Activated B cell treated with CpG ODN at 0.5 μM for 24 hours (primary cell): ENCODE results near the gene CD40. TPM values are rescaled to one million over a fixed set of nuclear protein-coding genes. Genes with fewer than 3 reads are reported as not detected.

Experiments used
- ATAC-seq: fragments of 200-7000 bp; cut with Tn5 transposase; one replicate; pipeline ENCODE4 v1.10.0; 2021; ENCODE audit warnings: low read depth, mild to moderate bottlenecking, moderate library complexity
- CTCF ChIA-PET: fragments of 350-600 bp; sonication (Branson Sonifier 250); formaldehyde crosslinking; loops from one replicate; lab custom pipeline; 2021; ENCODE audit warnings: antibody characterized with exemption; lab: Charles Lee
- POLR2A ChIA-PET: fragments of 350-600 bp; sonication (Branson Sonifier 250); formaldehyde crosslinking; loops from one replicate; lab custom pipeline; 2021; ENCODE audit warnings: antibody characterized with exemption; lab: Charles Lee
- DNase-seq: peaks from one replicate; pipeline ENCODE4 v3.0.0; 2022
- H3K27ac Mint-ChIP-seq: one replicate; pipeline ENCODE4 v1.8.0; 2020; ENCODE audit warnings: mixed read lengths
- H3K27me3 Mint-ChIP-seq: one replicate; pipeline ENCODE4 v1.8.0; 2021; ENCODE audit warnings: mixed read lengths
- H3K36me3 Mint-ChIP-seq: one replicate; pipeline ENCODE4 v1.8.0; 2021; ENCODE audit warnings: low read depth, mixed read lengths
- H3K4me1 Mint-ChIP-seq: one replicate; pipeline ENCODE4 v1.8.0; 2021; ENCODE audit warnings: mixed read lengths
- H3K4me3 Mint-ChIP-seq: one replicate; pipeline ENCODE4 v1.8.0; 2020; ENCODE audit warnings: mild to moderate bottlenecking, mixed read lengths
- H3K9me3 Mint-ChIP-seq: one replicate; pipeline ENCODE4 v1.8.0; 2020; ENCODE audit warnings: mixed read lengths
- intact Hi-C: fragments of 100-400 bp; cut with micrococcal nuclease; formaldehyde crosslinking; loops from one replicate; pipeline ENCODE4 v1.15.1; 2024
- total RNA-seq: library from RNA; stranded (reverse); gene quantifications from 2 replicates; pipeline ENCODE4 v1.2.3, GENCODE V29; 2022
- TF ChIP-seq, protein P1 (sequence below): fragments of 200-600 bp; IDR thresholded peaks from one replicate; pipeline ENCODE4 v1.8.0; 2022; ENCODE audit warnings: antibody characterized with exemption, mild to moderate bottlenecking

The CD40 gene
- total RNA-seq, 1 donor from 2014 or later = 464 TPM

DNA sequence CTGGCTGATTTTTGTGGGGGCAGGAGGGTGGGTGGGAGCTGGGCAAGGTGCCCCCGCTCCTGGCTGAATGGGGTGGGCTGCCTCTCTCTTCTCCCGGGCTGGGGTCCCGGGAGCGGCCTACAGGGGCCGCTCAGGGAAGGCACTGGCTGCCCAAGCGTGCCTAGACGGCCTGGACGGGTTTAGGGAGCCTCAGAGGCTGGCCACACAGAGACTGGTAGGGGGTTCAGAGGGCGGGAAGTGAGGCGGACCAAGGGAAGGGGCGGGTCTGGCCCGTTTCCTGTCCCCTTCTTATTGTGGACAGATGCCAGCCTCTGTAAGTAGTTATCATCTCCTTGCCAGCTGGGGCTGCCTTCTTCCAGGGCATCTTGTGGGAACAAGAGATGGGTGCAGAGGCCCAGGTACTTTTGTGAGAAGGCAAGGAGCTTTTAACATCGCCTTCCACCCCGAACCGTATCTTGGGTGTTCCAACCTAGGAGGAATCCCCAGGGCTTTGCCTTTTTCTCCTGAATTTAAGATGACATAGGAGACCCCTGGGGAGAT, 437 bp downstream of the CD40 start:
- H3K27ac Mint-ChIP-seq = peak overlapping the region; percentile 100
- H3K36me3 Mint-ChIP-seq = peaks cover 55% of the 10 kb centered on the region
- ATAC-seq (peak; percentile 64), DNase-seq (peak; percentile 65)
- POLR2A ChIA-PET = interaction anchor here (0.6 to 5.6 kb wide), 17 partner anchors 10 to 289 kb away, joined by 3 to 130 read pairs (median 8); partner anchors contain the start of genes ELMO2 and ZNF335
- H3K9me3 Mint-ChIP-seq = no peaks in the 10 kb centered on the region
- peak overlapping the region; percentile 100 for H3K4me3 Mint-ChIP-seq
- CTCF ChIA-PET = interaction anchor here (1.1 to 3.1 kb wide), 7 partner anchors 9 to 149 kb away, joined by 3 to 13 read pairs (median 4); no protein-coding TSS in a partner anchor
- TF ChIP-seq, protein P1, sequence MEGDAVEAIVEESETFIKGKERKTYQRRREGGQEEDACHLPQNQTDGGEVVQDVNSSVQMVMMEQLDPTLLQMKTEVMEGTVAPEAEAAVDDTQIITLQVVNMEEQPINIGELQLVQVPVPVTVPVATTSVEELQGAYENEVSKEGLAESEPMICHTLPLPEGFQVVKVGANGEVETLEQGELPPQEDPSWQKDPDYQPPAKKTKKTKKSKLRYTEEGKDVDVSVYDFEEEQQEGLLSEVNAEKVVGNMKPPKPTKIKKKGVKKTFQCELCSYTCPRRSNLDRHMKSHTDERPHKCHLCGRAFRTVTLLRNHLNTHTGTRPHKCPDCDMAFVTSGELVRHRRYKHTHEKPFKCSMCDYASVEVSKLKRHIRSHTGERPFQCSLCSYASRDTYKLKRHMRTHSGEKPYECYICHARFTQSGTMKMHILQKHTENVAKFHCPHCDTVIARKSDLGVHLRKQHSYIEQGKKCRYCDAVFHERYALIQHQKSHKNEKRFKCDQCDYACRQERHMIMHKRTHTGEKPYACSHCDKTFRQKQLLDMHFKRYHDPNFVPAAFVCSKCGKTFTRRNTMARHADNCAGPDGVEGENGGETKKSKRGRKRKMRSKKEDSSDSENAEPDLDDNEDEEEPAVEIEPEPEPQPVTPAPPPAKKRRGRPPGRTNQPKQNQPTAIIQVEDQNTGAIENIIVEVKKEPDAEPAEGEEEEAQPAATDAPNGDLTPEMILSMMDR = no peak
- no peaks in the 10 kb centered on the region for H3K27me3 Mint-ChIP-seq
- H3K4me1 Mint-ChIP-seq = peaks cover 62% of the 10 kb centered on the region
- intact Hi-C loops = loop anchor here (1.0 to 2.0 kb wide), 8 partner anchors 7 to 240 kb away; no protein-coding TSS in a partner anchor

GRCh38 chr20:46119028-46119546, 973 bp downstream of the CD40 start:
- intact Hi-C loops = loop anchor here (1.0 to 2.0 kb wide), 4 partner anchors 8 to 240 kb away; no protein-coding TSS in a partner anchor
- peak overlapping the region; percentile 100 for H3K4me3 Mint-ChIP-seq
- H3K36me3 Mint-ChIP-seq = peaks cover 60% of the 10 kb centered on the region
- ChIA-PET POLR2A (interaction anchor here (0.5 to 5.6 kb wide), 18 partner anchors 8 to 289 kb away, joined by 3 to 130 read pairs (median 7); partner anchors contain the start of genes ELMO2 and ZNF335), CTCF (interaction anchor here (1.1 to 3.1 kb wide), 6 partner anchors 9 to 150 kb away, joined by 3 to 13 read pairs (median 4); no protein-coding TSS in a partner anchor)
- TF ChIP-seq, protein P1 = no peak
- peak; percentile 53 for DNase-seq
- no peaks in the 10 kb centered on the region for H3K27me3 Mint-ChIP-seq
- no peaks in the 10 kb centered on the region for H3K9me3 Mint-ChIP-seq
- peak overlapping the region; percentile 100 for H3K27ac Mint-ChIP-seq
- H3K4me1 Mint-ChIP-seq = peaks cover 66% of the 10 kb centered on the region
- ATAC-seq = peak; percentile 66

DNA sequence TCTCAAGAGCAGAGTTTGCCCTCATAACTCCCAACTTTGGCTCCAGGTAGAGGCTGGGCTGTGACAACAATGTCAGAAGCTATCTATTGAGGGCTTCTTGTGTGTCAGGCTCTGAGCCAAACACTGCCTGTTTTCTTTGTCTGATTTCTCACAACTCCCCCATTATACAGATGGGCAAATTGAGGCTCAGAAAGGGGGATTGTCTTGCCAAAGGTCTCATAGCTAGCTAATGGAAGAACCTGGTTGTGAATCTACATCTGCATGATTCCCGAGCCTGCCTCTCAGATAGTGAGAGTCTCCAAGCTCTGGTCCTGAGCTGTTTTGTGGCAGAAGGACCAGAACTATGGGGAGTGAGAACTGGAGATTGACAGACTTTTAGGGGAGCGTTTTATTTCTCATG, 1.4 kb downstream of the CD40 start:
- DNase-seq (no peak), ATAC-seq (no peak)
- Mint-ChIP-seq H3K27ac (peak overlapping the region; percentile 100), H3K36me3 (peaks cover 64% of the 10 kb centered on the region), H3K9me3 (no peaks in the 10 kb centered on the region), H3K4me3 (peak overlapping the region; percentile 100), H3K4me1 (peaks cover 67% of the 10 kb centered on the region), H3K27me3 (no peaks in the 10 kb centered on the region)
- ChIA-PET POLR2A (interaction anchor here (0.5 to 5.6 kb wide), 17 partner anchors 9 to 288 kb away, joined by 3 to 130 read pairs (median 6); partner anchors contain the start of gene ZNF335), CTCF (interaction anchor here (0.8 to 3.1 kb wide), 8 partner anchors 12 to 150 kb away, joined by 3 to 13 read pairs (median 4); no protein-coding TSS in a partner anchor)
- intact Hi-C loops = loop anchor here (1.0 to 2.0 kb wide), 4 partner anchors 8 to 239 kb away; no protein-coding TSS in a partner anchor
- TF ChIP-seq, protein P1 = no peak

DNA sequence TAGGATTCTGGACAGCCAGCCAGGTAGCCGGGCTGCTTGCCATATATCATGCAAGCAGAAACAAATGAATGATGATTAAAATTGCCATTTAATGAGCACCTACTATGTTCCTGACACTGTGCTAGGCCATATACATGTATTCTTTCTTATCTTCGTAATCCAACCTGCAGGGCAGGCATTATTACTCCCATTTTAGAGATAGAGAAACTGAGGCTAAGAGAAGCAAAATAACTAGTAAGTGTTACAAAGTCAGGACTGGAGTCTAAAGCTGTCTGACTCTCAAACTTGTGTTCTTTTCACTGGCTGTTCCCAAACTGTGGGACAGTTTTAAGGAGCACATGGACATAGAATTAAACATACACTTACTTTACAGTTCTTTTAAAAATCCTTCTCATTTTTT, 2.0 kb downstream of the CD40 start:
- Mint-ChIP-seq H3K27me3 (no peaks in the 10 kb centered on the region), H3K4me1 (peaks cover 67% of the 10 kb centered on the region), H3K9me3 (no peaks in the 10 kb centered on the region), H3K27ac (peak overlapping the region; percentile 100), H3K4me3 (peak overlapping the region; percentile 100), H3K36me3 (peaks cover 68% of the 10 kb centered on the region)
- ATAC-seq = no peak
- TF ChIP-seq, protein P1 = no peak
- intact Hi-C loops = no loop called here
- ChIA-PET POLR2A (interaction anchor here (0.6 to 5.6 kb wide), 15 partner anchors 9 to 287 kb away, joined by 3 to 130 read pairs (median 6); partner anchors contain the start of genes ELMO2 and ZNF335), CTCF (interaction anchor here (0.8 to 3.1 kb wide), 8 partner anchors 10 to 97 kb away, joined by 3 to 13 read pairs (median 4); no protein-coding TSS in a partner anchor)
- no peak for DNase-seq
